Measurements from ENCODE around the gene TTPAL.

The TTPAL gene

DNA sequence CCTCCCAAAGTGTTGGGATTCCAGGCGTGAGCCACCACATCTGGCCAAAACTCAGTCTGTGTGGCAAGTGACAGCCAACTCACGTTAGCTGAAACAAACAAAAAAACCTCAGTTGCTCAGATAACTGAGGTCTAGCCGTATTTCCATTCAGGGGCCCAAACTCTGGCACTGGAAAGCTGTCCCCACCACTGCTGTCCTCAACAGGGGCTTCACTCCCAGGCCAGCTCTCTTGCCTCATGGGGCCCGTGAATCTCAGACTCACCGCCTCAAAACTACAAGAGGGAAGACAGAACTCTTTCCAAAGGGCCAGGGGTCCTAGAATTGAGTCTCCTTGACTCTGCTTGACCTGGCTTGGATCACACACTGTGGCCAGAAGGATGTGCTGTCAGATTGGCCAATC, 7.4 kb downstream of the TTPAL start:
- TF ChIP-seq, protein P1, sequence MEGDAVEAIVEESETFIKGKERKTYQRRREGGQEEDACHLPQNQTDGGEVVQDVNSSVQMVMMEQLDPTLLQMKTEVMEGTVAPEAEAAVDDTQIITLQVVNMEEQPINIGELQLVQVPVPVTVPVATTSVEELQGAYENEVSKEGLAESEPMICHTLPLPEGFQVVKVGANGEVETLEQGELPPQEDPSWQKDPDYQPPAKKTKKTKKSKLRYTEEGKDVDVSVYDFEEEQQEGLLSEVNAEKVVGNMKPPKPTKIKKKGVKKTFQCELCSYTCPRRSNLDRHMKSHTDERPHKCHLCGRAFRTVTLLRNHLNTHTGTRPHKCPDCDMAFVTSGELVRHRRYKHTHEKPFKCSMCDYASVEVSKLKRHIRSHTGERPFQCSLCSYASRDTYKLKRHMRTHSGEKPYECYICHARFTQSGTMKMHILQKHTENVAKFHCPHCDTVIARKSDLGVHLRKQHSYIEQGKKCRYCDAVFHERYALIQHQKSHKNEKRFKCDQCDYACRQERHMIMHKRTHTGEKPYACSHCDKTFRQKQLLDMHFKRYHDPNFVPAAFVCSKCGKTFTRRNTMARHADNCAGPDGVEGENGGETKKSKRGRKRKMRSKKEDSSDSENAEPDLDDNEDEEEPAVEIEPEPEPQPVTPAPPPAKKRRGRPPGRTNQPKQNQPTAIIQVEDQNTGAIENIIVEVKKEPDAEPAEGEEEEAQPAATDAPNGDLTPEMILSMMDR (IDR thresholded peaks at IDR 0.05): no peak
- peaks cover 72% of the 10 kb centered on the region for H3K36me3 ChIP-seq
- H3K9me3 ChIP-seq: no peaks in the 10 kb centered on the region
- no peaks in the 10 kb centered on the region for H3K27me3 ChIP-seq
- no peak overlapping the region for H3K4me3 ChIP-seq (ENCODE audit: low read depth in 1 of 2, low read length in 1 of 2)
- H3K4me1 ChIP-seq (ENCODE audit: control insufficient read depth in 1 of 2, insufficient read depth in 1 of 2, low read depth in 1 of 2, low read length in 1 of 2): peaks cover 38 to 40% of the 10 kb centered on the region in 2 experiments
- peak overlapping the region; percentile 39 for H3K27ac ChIP-seq

DNA sequence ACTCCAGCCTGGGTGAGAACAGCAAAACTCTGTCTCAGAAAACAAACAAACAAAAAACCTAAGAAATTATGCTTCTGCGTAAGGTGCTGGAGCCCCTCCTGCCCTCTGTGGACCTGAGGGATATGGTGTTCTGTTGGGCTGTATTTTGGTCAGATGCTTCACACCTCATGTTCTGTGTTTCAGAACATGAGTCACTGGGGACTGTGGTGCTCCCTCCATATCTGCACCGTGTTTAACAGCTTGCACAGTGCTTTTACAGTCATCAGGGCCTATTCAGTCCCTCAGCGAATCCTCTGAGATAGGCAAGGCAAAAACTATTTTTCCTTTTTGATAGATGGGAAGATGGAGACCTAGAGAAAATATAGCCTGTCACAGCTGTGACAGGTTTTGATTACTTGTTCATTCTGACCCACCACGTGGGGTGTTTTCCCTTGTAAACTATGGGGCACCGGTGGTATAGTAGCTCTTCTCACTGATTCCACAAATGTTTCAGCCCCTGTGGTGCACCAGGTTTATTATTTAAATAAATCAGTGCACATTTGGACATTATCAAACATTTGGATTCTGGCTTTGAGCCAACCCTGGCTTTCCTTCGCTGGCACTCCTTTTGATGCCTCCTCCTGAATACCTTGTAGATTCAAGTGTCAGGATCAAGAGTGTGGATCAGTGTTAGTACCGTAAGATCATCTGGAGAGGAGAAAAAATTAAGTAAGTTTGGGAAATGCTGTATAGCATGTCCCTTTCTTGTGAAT, 9.6 kb downstream of the TTPAL start:
- Histone ChIP-seq H3K9me3 (no peaks in the 10 kb centered on the region), H3K27ac (no peak overlapping the region), H3K4me1 (ENCODE audit: control insufficient read depth in 1 of 2, insufficient read depth in 1 of 2, low read depth in 1 of 2, low read length in 1 of 2) (peaks cover 28 to 30% of the 10 kb centered on the region in 2 experiments), H3K27me3 (no peaks in the 10 kb centered on the region), H3K4me3 (ENCODE audit: low read depth in 1 of 2, low read length in 1 of 2) (no peak overlapping the region), H3K36me3 (peaks cover 85% of the 10 kb centered on the region)
- TF ChIP-seq, protein P1 (IDR thresholded peaks at IDR 0.05): no peak

DNA sequence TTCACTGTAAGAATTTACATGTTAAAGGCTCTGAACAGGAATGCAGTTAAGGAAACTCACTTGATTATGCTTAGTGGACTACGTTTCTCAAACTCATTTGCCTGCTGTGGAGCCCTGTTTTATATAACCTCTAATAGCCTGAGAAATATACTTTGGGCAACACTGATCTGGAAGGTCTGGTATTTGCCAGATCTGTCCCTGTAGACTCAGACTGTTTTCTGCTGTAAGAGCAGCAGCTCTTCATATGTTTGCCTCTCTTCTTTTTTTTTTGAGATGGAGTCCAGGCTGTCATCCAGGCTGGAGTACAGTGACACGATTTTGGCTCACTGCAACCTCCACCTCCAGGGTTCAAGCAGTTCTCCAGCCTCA, 10.1 kb downstream of the TTPAL start:
- TF ChIP-seq, protein P1 (IDR thresholded peaks at IDR 0.05): no peak
- no peaks in the 10 kb centered on the region for H3K9me3 ChIP-seq
- peaks cover 85% of the 10 kb centered on the region for H3K36me3 ChIP-seq
- no peaks in the 10 kb centered on the region for H3K27me3 ChIP-seq
- H3K4me3 ChIP-seq (ENCODE audit: low read depth in 1 of 2, low read length in 1 of 2): no peak overlapping the region
- H3K4me1 ChIP-seq (ENCODE audit: control insufficient read depth in 1 of 2, insufficient read depth in 1 of 2, low read depth in 1 of 2, low read length in 1 of 2): peaks cover 23 to 24% of the 10 kb centered on the region in 2 experiments
- no peak overlapping the region for H3K27ac ChIP-seq

DNA sequence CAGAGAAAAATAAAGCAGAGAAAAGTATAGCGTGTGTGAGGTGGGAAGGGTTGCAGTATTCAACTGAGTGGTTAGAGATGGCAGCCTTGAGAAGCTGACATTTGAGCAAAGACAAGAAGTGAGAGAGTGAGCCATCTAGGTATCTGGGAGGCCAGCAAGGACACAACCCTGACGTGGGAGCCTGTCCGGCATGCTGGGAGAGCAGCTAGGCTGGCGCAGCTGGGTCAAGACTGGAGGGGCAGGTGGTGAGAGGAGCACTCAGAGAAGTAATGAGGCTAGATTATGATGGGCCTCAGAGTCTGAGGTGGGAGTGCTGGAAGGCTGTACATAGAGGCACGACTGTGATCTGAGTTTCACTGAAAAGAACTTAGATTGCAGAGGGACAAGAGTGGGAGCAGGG, 12.9 kb downstream of the TTPAL start:
- Histone ChIP-seq H3K9me3 (no peaks in the 10 kb centered on the region), H3K4me1 (ENCODE audit: control insufficient read depth in 1 of 2, insufficient read depth in 1 of 2, low read depth in 1 of 2, low read length in 1 of 2) (no peaks in the 10 kb centered on the region), H3K36me3 (peaks cover 99% of the 10 kb centered on the region), H3K27me3 (no peaks in the 10 kb centered on the region), H3K27ac (no peak overlapping the region), H3K4me3 (ENCODE audit: low read depth in 1 of 2, low read length in 1 of 2) (no peak overlapping the region)
- TF ChIP-seq, protein P1 (IDR thresholded peaks at IDR 0.05): no peak

DNA sequence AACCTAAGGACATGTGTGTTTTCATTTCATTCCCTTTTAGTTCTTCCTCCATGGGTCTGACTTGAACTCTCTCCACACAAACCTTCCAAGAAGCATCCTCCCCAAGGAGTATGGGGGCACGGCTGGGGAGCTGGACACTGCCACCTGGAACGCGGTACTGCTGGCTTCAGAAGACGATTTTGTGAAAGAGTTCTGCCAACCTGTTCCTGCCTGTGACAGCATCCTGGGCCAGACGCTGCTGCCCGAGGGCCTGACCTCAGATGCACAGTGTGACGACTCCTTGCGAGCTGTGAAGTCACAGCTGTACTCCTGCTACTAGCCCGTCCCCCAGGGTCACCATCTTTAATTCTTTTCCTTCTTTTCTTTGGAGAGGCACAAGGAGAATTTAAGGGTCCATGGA, 13.5 kb downstream of the TTPAL start:
- Histone ChIP-seq H3K36me3 (peaks cover 99% of the 10 kb centered on the region), H3K4me1 (ENCODE audit: control insufficient read depth in 1 of 2, insufficient read depth in 1 of 2, low read depth in 1 of 2, low read length in 1 of 2) (peaks cover 5% of the 10 kb centered on the region in 2 experiments), H3K27ac (peak overlapping the region; percentile 21), H3K27me3 (no peaks in the 10 kb centered on the region), H3K9me3 (no peaks in the 10 kb centered on the region), H3K4me3 (ENCODE audit: low read depth in 1 of 2, low read length in 1 of 2) (no peak overlapping the region)
- TF ChIP-seq, protein P1 (IDR thresholded peaks at IDR 0.05): no peak

Data from neutrophil (primary cell).